ENCODE measurements around the gene WFS1. TPM values are rescaled to one million over a fixed set of nuclear protein-coding genes. Genes with fewer than 3 reads are reported as not detected.

Gene WFS1
- total RNA-seq, 1 experiment from 2014 or later = 15.6 TPM

- no peak overlapping the region for H3K4me3 ChIP-seq
- no peak for DNase-seq
- H3K36me3 ChIP-seq = no peaks in the 10 kb centered on the region
- no peak overlapping the region for H3K27ac ChIP-seq
- H3K4me1 ChIP-seq = peaks cover 13% of the 10 kb centered on the region
- no peaks in the 10 kb centered on the region for H3K9me3 ChIP-seq (replicated peaks)
- H3K27me3 ChIP-seq = no peaks in the 10 kb centered on the region
Observed at GRCh38 chr4:6277139-6277802, 7.6 kb downstream of the WFS1 start.

- Histone ChIP-seq H3K36me3 (no peaks in the 10 kb centered on the region), H3K27ac (no peak overlapping the region), H3K9me3 (replicated peaks) (no peaks in the 10 kb centered on the region), H3K4me1 (peaks cover 7% of the 10 kb centered on the region), H3K27me3 (no peaks in the 10 kb centered on the region), H3K4me3 (no peak overlapping the region)
- no peak for DNase-seq
Observed at GRCh38 chr4:6277935-6278800, 8.5 kb downstream of the WFS1 start.

- no peak overlapping the region for H3K4me3 ChIP-seq
- peaks cover under 1% of the 10 kb centered on the region for H3K4me1 ChIP-seq
- DNase-seq = no peak
Observed at GRCh38 chr4:6278801-6279197, 9.1 kb downstream of the WFS1 start.

GRCh38 chr4:6279582-6280289, 10.1 kb downstream of the WFS1 start:
- no peak for DNase-seq
- H3K27me3 ChIP-seq = no peaks in the 10 kb centered on the region
- H3K27ac ChIP-seq = no peak overlapping the region
- no peaks in the 10 kb centered on the region for H3K9me3 ChIP-seq (replicated peaks)
- H3K4me1 ChIP-seq = no peaks in the 10 kb centered on the region; the same call in 1 of the 2 replicates
- H3K36me3 ChIP-seq = no peaks in the 10 kb centered on the region
- H3K4me3 ChIP-seq = no peak overlapping the region

More at GRCh38 chr4:6278801-6279197, 9.1 kb downstream of the WFS1 start:
- Histone ChIP-seq H3K27me3 (no peaks in the 10 kb centered on the region), H3K9me3 (replicated peaks) (no peaks in the 10 kb centered on the region), H3K27ac (no peak overlapping the region), H3K36me3 (no peaks in the 10 kb centered on the region)

DNA sequence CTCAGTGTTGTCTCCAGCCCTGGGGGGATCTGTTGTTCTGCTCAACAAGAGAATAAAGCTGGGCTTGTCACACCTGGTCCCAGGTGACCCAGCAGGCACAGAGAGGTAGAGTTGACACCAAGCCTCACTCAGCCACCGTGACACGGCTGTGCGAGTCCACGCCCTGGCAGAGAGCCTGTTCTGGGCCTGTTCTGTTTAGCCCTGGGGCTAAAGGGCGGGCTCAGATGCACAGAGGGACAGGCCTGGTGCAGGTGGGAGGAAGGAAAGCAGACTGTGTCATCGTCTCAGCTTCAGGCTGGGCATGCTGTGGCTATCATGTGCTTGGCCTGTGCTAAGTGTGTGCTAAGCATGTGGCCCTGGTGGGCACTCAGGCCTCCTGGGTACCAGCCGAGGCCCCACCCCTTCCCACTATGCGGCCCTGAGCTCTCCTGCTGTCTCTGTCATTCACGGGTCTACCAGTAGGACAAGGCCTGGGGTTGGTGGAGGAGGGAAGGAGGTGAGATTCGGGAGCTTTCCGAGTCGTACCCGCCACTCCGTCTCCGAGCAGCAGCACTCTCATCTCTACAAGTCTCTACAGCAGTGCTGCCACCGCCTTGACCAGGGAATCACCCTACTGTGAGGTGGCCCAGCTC, 10.8 kb downstream of the WFS1 start:
- Histone ChIP-seq H3K36me3 (no peaks in the 10 kb centered on the region), H3K27me3 (no peaks in the 10 kb centered on the region), H3K4me1 (no peaks in the 10 kb centered on the region; the same call in 1 of the 2 replicates), H3K27ac (no peak overlapping the region), H3K9me3 (replicated peaks) (no peaks in the 10 kb centered on the region), H3K4me3 (no peak overlapping the region)
- DNase-seq = peak in 1 of 2 experiments; percentile 24

- Histone ChIP-seq H3K4me3 (no peak overlapping the region), H3K4me1 (no peaks in the 10 kb centered on the region; the same call in 1 of the 2 replicates), H3K27ac (no peak overlapping the region), H3K27me3 (no peaks in the 10 kb centered on the region), H3K9me3 (replicated peaks) (no peaks in the 10 kb centered on the region), H3K36me3 (no peaks in the 10 kb centered on the region)
- no peak for DNase-seq
Observed at GRCh38 chr4:6281436-6282313, 12.0 kb downstream of the WFS1 start.

- Histone ChIP-seq H3K9me3 (replicated peaks) (no peaks in the 10 kb centered on the region), H3K4me1 (no peaks in the 10 kb centered on the region; the same call in 1 of the 2 replicates), H3K27ac (no peak overlapping the region), H3K4me3 (no peak overlapping the region), H3K27me3 (no peaks in the 10 kb centered on the region), H3K36me3 (no peaks in the 10 kb centered on the region)
- DNase-seq = no peak
Observed at GRCh38 chr4:6282314-6282771, 12.7 kb downstream of the WFS1 start.

GRCh38 chr4:6283282-6283681, 13.6 kb downstream of the WFS1 start:
- no peak for DNase-seq
- no peak overlapping the region for H3K27ac ChIP-seq
- H3K4me3 ChIP-seq = no peak overlapping the region
- no peaks in the 10 kb centered on the region; the same call in 1 of the 2 replicates for H3K4me1 ChIP-seq
- no peaks in the 10 kb centered on the region for H3K27me3 ChIP-seq
- H3K36me3 ChIP-seq = no peaks in the 10 kb centered on the region
- H3K9me3 ChIP-seq (replicated peaks) = no peaks in the 10 kb centered on the region

- H3K4me1 ChIP-seq = no peaks in the 10 kb centered on the region; the same call in 1 of the 2 replicates
- no peak for DNase-seq
- no peaks in the 10 kb centered on the region for H3K9me3 ChIP-seq (replicated peaks)
- no peak overlapping the region for H3K27ac ChIP-seq
- no peaks in the 10 kb centered on the region for H3K36me3 ChIP-seq
- no peak overlapping the region for H3K4me3 ChIP-seq
- H3K27me3 ChIP-seq = no peaks in the 10 kb centered on the region
Observed at GRCh38 chr4:6287017-6287788, 17.6 kb downstream of the WFS1 start.

DNA sequence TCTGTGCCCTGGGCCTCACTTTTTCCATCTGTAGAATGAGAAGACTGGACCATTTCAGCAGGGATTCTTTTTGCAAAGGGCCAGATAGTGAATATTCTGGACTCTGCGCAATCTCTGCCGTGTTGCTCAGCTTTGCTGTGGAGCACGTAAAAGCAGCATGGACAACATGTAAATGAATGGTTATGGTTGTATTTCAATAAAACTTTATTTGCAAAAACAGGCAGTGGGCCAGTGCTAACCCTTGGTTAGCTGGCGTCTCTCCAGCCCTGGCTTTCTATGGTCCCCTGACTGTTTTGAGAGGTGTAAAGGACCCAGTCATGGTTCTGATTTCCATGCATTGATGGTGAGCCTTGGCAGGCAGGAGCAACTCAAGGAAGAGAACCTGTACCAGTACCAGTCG, 18.7 kb downstream of the WFS1 start:
- Histone ChIP-seq H3K27ac (no peak overlapping the region), H3K36me3 (no peaks in the 10 kb centered on the region), H3K27me3 (no peaks in the 10 kb centered on the region), H3K4me1 (no peaks in the 10 kb centered on the region), H3K4me3 (no peak overlapping the region), H3K9me3 (replicated peaks) (no peaks in the 10 kb centered on the region)
- DNase-seq = no peak

DNA sequence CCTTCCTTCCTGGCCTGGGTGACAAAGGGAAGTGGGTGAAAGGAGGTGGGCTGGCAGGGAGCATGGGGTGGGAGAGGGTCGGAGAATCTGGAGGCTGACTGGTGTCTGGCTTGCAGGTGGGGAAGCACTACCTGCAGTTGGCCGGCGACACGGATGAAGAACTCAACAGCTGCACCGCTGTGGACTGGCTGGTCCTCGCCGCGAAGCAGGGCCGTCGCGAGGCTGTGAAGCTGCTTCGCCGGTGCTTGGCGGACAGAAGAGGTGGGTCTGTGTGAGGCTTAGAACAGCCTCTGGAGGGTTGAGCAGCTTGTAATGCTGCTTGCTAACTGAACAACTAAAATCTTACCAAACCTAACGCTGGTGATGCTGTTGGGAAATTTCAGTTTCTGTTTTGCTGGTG, 19.2 kb downstream of the WFS1 start:
- H3K27ac ChIP-seq = no peak overlapping the region
- no peaks in the 10 kb centered on the region for H3K27me3 ChIP-seq

GRCh38 chr4:6290256-6290655, 20.6 kb downstream of the WFS1 start:
- no peaks in the 10 kb centered on the region for H3K36me3 ChIP-seq
- no peak for DNase-seq
- no peaks in the 10 kb centered on the region for H3K27me3 ChIP-seq
- H3K9me3 ChIP-seq (replicated peaks) = no peaks in the 10 kb centered on the region
- no peaks in the 10 kb centered on the region for H3K4me1 ChIP-seq
- H3K27ac ChIP-seq = no peak overlapping the region
- no peak overlapping the region for H3K4me3 ChIP-seq

More for the DNA sequence above, 19.2 kb downstream of the WFS1 start:
- no peaks in the 10 kb centered on the region for H3K36me3 ChIP-seq
- no peaks in the 10 kb centered on the region for H3K9me3 ChIP-seq (replicated peaks)
- H3K4me3 ChIP-seq = no peak overlapping the region
- H3K4me1 ChIP-seq = no peaks in the 10 kb centered on the region
- DNase-seq = no peak

All from SJCRH30 (cell line).